PC-9 (cell line): ENCODE data around the gene CNTN4. TPM values are rescaled to one million over a fixed set of nuclear protein-coding genes. Genes with fewer than 3 reads are reported as not detected.

Experiments
- BruUV-seq: library from RNA; stranded (reverse); fragments of 400-500 nt; replicated peaks from 2 replicates; lab custom pipeline; 2021; lab: Mats Ljungman, UMichigan
- CTCF ChIA-PET: fragments of 300-600 bp; sonication (Branson Sonifier 250); formaldehyde crosslinking; loops from one replicate; lab custom pipeline; 2022; ENCODE audit warnings: antibody characterized with exemption; lab: Charles Lee
- POLR2A ChIA-PET: fragments of 300-600 bp; sonication (Branson Sonifier 250); formaldehyde crosslinking; loops from one replicate; lab custom pipeline; 2022; ENCODE audit warnings: antibody characterized with exemption; ENCODE audit not compliant: unreplicated experiment; lab: Charles Lee
- DNase-seq, 2 experiments: peaks; one replicate each; pipeline versions ENCODE4 v3.0.0 to v3.0.0-alpha.2; 2015 to 2022; ENCODE audit warnings: mixed read lengths in 1 of 2
- H2AFZ ChIP-seq: fragments of 200-600 bp; sonication (generic); 2 replicates; pipeline ENCODE4 v1.8.1; 2017; ENCODE audit warnings: antibody characterized with exemption
- H3F3A ChIP-seq: fragments of 200-600 bp; sonication (generic); 2 replicates; pipeline ENCODE4 v1.8.1; 2017; ENCODE audit warnings: antibody characterized with exemption, mild to moderate bottlenecking, low read depth; ENCODE audit not compliant: insufficient read depth
- H3K27ac ChIP-seq: fragments of 200-600 bp; sonication (generic); 2 replicates; pipeline ENCODE4 v1.6.1; 2016; ENCODE audit warnings: mixed run types
- H3K27me3 ChIP-seq: fragments of 200-600 bp; sonication (generic); 2 replicates; pipeline ENCODE4 v1.6.1; 2016; ENCODE audit warnings: low read depth, mixed run types; ENCODE audit not compliant: insufficient read depth
- H3K36me3 ChIP-seq: fragments of 200-600 bp; sonication (generic); 2 replicates; pipeline ENCODE4 v1.6.1; 2016; ENCODE audit warnings: low read depth, mixed run types
- H3K4me1 ChIP-seq: fragments of 200-600 bp; sonication (generic); replicated peaks from 2 replicates; pipeline ENCODE4 v1.6.1; 2016; ENCODE audit warnings: mixed run types; ENCODE audit not compliant: insufficient read depth
- H3K4me2 ChIP-seq: fragments of 200-600 bp; sonication (generic); 2 replicates; pipeline ENCODE4 v1.6.1; 2017; ENCODE audit warnings: mixed run types
- H3K4me3 ChIP-seq: fragments of 200-600 bp; sonication (generic); 2 replicates; pipeline ENCODE4 v1.6.1; 2016; ENCODE audit warnings: mixed run types
- H3K79me2 ChIP-seq: fragments of 200-600 bp; sonication (generic); 2 replicates; pipeline ENCODE4 v1.6.1; 2017; ENCODE audit warnings: low read depth, mixed run types
- H3K9me2 ChIP-seq: fragments of 200-600 bp; sonication (generic); 2 replicates; pipeline ENCODE4 v1.8.1; 2017; ENCODE audit warnings: mild to moderate bottlenecking; ENCODE audit not compliant: insufficient read depth
- H3K9me3 ChIP-seq: fragments of 200-600 bp; sonication (generic); 2 replicates; pipeline ENCODE4 v1.8.1; 2016; ENCODE audit warnings: low read depth; ENCODE audit not compliant: insufficient read depth
- H4K20me1 ChIP-seq: fragments of 200-600 bp; sonication (generic); 2 replicates; pipeline ENCODE4 v1.8.1; 2017; ENCODE audit not compliant: insufficient read depth
- EZH2 ChIP-seq: fragments of 200-600 bp; sonication (generic); IDR thresholded peaks from 2 replicates; pipeline ENCODE4 v1.8.0; 2017; ENCODE audit warnings: antibody characterized with exemption, low read depth
- intact Hi-C: fragments of 100-400 bp; cut with micrococcal nuclease; formaldehyde crosslinking; loops from one replicate; pipeline ENCODE4 v1.10.0; 2022; ENCODE audit not compliant: unreplicated experiment
- total RNA-seq: library from RNA; stranded (reverse); gene quantifications from 2 replicates; pipeline ENCODE4 v1.2.3, GENCODE V29; 2021
- TF ChIP-seq, protein P1 (sequence below): fragments of 200-600 bp; sonication (generic); conservative IDR thresholded peaks from 2 replicates; pipeline ENCODE4 v1.6.1; 2017; ENCODE audit warnings: mixed run types, antibody characterized with exemption, mild to moderate bottlenecking, moderate library complexity

Gene CNTN4
- total RNA-seq, 1 experiment from 2014 or later = not detected

DNA sequence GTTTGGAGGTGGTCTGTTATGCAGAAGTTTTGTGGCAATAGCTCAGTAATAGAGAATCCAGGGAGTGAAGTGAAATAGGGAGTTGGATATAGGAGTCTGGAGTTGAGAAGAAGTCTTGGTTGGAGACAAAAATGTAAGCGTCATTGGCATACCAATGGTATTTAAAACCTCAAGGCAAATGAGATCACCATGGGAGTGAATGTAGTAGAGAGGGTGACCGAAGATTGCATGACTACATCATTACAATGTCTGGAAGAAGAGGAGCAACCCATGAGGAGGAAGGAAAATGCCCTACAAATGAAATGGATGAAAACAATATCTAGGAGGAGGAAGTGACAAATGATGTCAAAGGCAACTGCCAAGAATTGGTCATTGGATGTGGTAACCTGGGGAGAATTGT is 54.4 kb downstream of the CNTN4 start:
- BruUV-seq = no TSS peak
- Histone ChIP-seq H3K4me1 (no peaks in the 10 kb centered on the region), H3K79me2 (no peaks in the 10 kb centered on the region), H3K4me3 (no peak overlapping the region), H3K9me2 (no peaks in the 10 kb centered on the region), H3K27ac (no peak overlapping the region), H3F3A (no peaks in the 10 kb centered on the region), H4K20me1 (no peaks in the 10 kb centered on the region), H2AFZ (no peak overlapping the region), H3K36me3 (no peaks in the 10 kb centered on the region), H3K4me2 (no peak overlapping the region), H3K9me3 (no peaks in the 10 kb centered on the region), H3K27me3 (no peaks in the 10 kb centered on the region)
- POLR2A ChIA-PET = no interaction called here
- intact Hi-C loops = no loop called here
- CTCF ChIA-PET = no interaction called here
- no peak for DNase-seq
- TF ChIP-seq EZH2 = no peak
- TF ChIP-seq, protein P1, sequence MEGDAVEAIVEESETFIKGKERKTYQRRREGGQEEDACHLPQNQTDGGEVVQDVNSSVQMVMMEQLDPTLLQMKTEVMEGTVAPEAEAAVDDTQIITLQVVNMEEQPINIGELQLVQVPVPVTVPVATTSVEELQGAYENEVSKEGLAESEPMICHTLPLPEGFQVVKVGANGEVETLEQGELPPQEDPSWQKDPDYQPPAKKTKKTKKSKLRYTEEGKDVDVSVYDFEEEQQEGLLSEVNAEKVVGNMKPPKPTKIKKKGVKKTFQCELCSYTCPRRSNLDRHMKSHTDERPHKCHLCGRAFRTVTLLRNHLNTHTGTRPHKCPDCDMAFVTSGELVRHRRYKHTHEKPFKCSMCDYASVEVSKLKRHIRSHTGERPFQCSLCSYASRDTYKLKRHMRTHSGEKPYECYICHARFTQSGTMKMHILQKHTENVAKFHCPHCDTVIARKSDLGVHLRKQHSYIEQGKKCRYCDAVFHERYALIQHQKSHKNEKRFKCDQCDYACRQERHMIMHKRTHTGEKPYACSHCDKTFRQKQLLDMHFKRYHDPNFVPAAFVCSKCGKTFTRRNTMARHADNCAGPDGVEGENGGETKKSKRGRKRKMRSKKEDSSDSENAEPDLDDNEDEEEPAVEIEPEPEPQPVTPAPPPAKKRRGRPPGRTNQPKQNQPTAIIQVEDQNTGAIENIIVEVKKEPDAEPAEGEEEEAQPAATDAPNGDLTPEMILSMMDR = no peak

DNA sequence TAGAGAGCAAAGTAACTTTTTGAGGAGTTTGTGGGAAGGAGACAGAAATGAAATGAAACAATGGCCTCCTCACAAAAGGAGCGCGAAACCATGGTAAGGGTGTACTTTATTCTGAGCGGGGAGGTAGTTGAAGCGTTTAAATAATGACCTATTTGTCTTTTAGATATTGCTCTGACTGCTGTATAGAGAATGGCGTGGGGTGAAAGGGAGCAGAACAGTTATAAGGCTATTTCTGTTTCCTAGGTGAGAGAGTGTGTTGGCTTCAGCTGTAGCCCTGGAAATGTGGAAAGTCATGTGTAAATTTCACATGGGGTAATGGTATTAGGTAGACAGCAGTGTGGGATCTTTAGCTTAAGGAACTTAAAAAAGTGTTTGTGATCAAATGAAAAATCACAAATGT is 54.9 kb downstream of the CNTN4 start:
- H3K4me1 ChIP-seq = no peaks in the 10 kb centered on the region
- H3K4me3 ChIP-seq = no peak overlapping the region
- CTCF ChIA-PET = no interaction called here
- H3F3A ChIP-seq = no peaks in the 10 kb centered on the region
- TF ChIP-seq, protein P1 = no peak
- TF ChIP-seq EZH2 = no peak
- no peaks in the 10 kb centered on the region for H3K36me3 ChIP-seq
- POLR2A ChIA-PET = no interaction called here
- H3K9me3 ChIP-seq = no peaks in the 10 kb centered on the region
- no TSS peak for BruUV-seq
- H2AFZ ChIP-seq = no peak overlapping the region
- no peaks in the 10 kb centered on the region for H4K20me1 ChIP-seq
- H3K27me3 ChIP-seq = no peaks in the 10 kb centered on the region
- intact Hi-C loops = no loop called here
- no peak overlapping the region for H3K4me2 ChIP-seq
- no peaks in the 10 kb centered on the region for H3K79me2 ChIP-seq
- H3K27ac ChIP-seq = no peak overlapping the region
- H3K9me2 ChIP-seq = no peaks in the 10 kb centered on the region
- no peak for DNase-seq

DNA sequence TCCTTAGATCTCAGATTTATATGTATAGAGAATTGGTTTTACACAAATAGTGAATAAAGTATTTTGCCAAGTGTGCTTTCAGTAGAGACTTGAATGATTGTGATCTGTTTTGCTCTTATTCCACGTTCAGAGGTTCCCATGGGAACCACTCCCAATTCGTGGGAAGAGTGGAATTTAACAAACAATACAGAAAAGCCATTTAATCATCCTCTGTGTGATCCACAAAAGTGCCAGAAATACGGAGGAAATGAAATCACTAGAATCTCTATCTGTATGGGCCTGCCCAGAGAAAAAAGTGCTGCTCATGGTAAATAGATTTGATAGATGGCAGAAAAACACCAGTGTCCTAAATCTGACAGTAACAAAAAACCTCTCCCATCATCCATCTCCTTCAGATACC is 56.0 kb downstream of the CNTN4 start:
- H3K9me2 ChIP-seq = no peaks in the 10 kb centered on the region
- H3K79me2 ChIP-seq = no peaks in the 10 kb centered on the region
- H3F3A ChIP-seq = no peaks in the 10 kb centered on the region
- no peaks in the 10 kb centered on the region for H3K9me3 ChIP-seq
- H2AFZ ChIP-seq = no peak overlapping the region
- ChIA-PET POLR2A (no interaction called here), CTCF (no interaction called here)
- no peaks in the 10 kb centered on the region for H3K4me1 ChIP-seq
- H3K27me3 ChIP-seq = no peaks in the 10 kb centered on the region
- no TSS peak for BruUV-seq
- no peak overlapping the region for H3K4me3 ChIP-seq
- no peak overlapping the region for H3K27ac ChIP-seq
- no peaks in the 10 kb centered on the region for H3K36me3 ChIP-seq
- intact Hi-C loops = loop anchor here (5.0 kb wide), 2 partner anchors 1252 to 1522 kb away; no protein-coding TSS in a partner anchor
- no peak overlapping the region for H3K4me2 ChIP-seq
- TF ChIP-seq, protein P1 = no peak
- no peak for TF ChIP-seq EZH2
- no peak for DNase-seq
- no peaks in the 10 kb centered on the region for H4K20me1 ChIP-seq
